Transverse colon (tissue), 4 donors: Measurements from ENCODE around the gene LHFPL6.

Source experiments
- CTCF ChIP-seq, 5 experiments: fragments of 200-600 bp in 3 of 5; fragments of 450-650 bp in 2 of 5; sonication (generic) in 3 of 5; IDR thresholded peaks; 1 replicate in 2 of 5; 2 replicates in 3 of 5; pipeline ENCODE4 v1.5.1; 2016 to 2017; ENCODE audit warnings: antibody characterized with exemption in 5 of 5, inconsistent platforms in 3 of 5, mild to moderate bottlenecking in 2 of 5, moderate library complexity in 1 of 5
- POLR2A ChIP-seq: fragments of 450-650 bp; IDR thresholded peaks from one replicate; pipeline ENCODE4 v1.6.1; 2016; ENCODE audit warnings: antibody characterized with exemption, mild to moderate bottlenecking, moderate library complexity
- POLR2AphosphoS5 ChIP-seq, 3 donors: sonication (generic); formaldehyde crosslinking; IDR thresholded peaks; one replicate each; pipeline ENCODE4 v1.6.1; 2016; ENCODE audit warnings: antibody characterized with exemption in 3 of 3

- TF ChIP-seq CTCF (IDR thresholded peaks at IDR 0.05) (no peak), POLR2A (no peak), POLR2AphosphoS5 (IDR thresholded peaks at IDR 0.05) (no peak)
Measured at GRCh38 chr13:39538816-39539790, 63.9 kb downstream of the LHFPL6 start.
